MCF 10A (cell line): ENCODE results near the gene TRIL. TPM values are rescaled to one million over a fixed set of nuclear protein-coding genes. Genes with fewer than 3 reads are reported as not detected.

Experiments used
- BruUV-seq: library from RNA; stranded (reverse); fragments of 400-500 nt; replicated peaks from 2 replicates; lab custom pipeline; 2021; lab: Mats Ljungman, UMichigan
- CTCF ChIA-PET: fragments of 300-600 bp; sonication (Branson Sonifier 250); formaldehyde crosslinking; extraction: SDS; loops from one replicate; lab custom pipeline; 2021; ENCODE audit warnings: antibody characterized with exemption, inconsistent platforms; lab: Yijun Ruan, JAX
- POLR2A ChIA-PET: fragments of 300-600, 350-650 bp; sonication (Branson Sonifier 250); formaldehyde crosslinking; extraction: SDS; loops from one replicate; lab custom pipeline; 2020; ENCODE audit warnings: antibody characterized with exemption, inconsistent platforms; lab: Yijun Ruan, JAX
- DNase-seq: peaks from one replicate; pipeline ENCODE4 v3.0.0-alpha.2; 2018; ENCODE audit not compliant: unreplicated experiment
- H3K27ac Mint-ChIP-seq: one replicate; pipeline ENCODE4 v1.8.0; 2022; ENCODE audit warnings: mild to moderate bottlenecking, low read depth, mixed read lengths; ENCODE audit not compliant: unreplicated experiment
- H3K27me3 Mint-ChIP-seq: one replicate; pipeline ENCODE4 v1.8.0; 2022; ENCODE audit warnings: mixed read lengths; ENCODE audit not compliant: insufficient read depth, unreplicated experiment
- H3K36me3 Mint-ChIP-seq: one replicate; pipeline ENCODE4 v1.8.0; 2022; ENCODE audit warnings: mild to moderate bottlenecking, moderate library complexity, mixed read lengths; ENCODE audit not compliant: insufficient read depth, unreplicated experiment
- H3K4me1 Mint-ChIP-seq: one replicate; pipeline ENCODE4 v1.8.0; 2022; ENCODE audit warnings: mixed read lengths; ENCODE audit not compliant: insufficient read depth, unreplicated experiment
- H3K4me3 Mint-ChIP-seq: one replicate; pipeline ENCODE4 v1.8.0; 2022; ENCODE audit warnings: mild to moderate bottlenecking, moderate library complexity, mixed read lengths; ENCODE audit not compliant: unreplicated experiment
- H3K9me3 Mint-ChIP-seq: one replicate; pipeline ENCODE4 v1.8.0; 2022; ENCODE audit warnings: mixed read lengths; ENCODE audit not compliant: unreplicated experiment
- CTCF ChIP-seq: fragments of 200-600 bp; IDR thresholded peaks from one replicate; pipeline ENCODE4 v1.8.0; 2022; ENCODE audit warnings: antibody characterized with exemption, mild to moderate bottlenecking; ENCODE audit not compliant: unreplicated experiment
- intact Hi-C: fragments of 100-400 bp; cut with micrococcal nuclease; formaldehyde crosslinking; loops from 2 replicates; pipeline ENCODE4 v1.14.1; 2022
- total RNA-seq: library from RNA; stranded (reverse); gene quantifications from 2 replicates; pipeline ENCODE4 v1.2.3, GENCODE V29; 2022

TRIL gene
- total RNA-seq, 1 experiment from 2014 or later, result not detected

GRCh38 chr7:28908775-28909174, 49.4 kb downstream of the TRIL start:
- Mint-ChIP-seq H3K9me3 (no peaks in the 10 kb centered on the region), H3K4me3 (no peak overlapping the region), H3K27me3 (no peaks in the 10 kb centered on the region), H3K36me3 (no peaks in the 10 kb centered on the region), H3K27ac (no peak overlapping the region), H3K4me1 (peaks cover 8% of the 10 kb centered on the region)
- TF ChIP-seq CTCF, result no peak
- POLR2A ChIA-PET, result no interaction called here
- CTCF ChIA-PET, result interaction anchor here (4.5 kb wide), 1 partner anchor 13 kb away, joined by 41 read pairs; no protein-coding TSS in a partner anchor
- no peak for DNase-seq
- intact Hi-C loops, result no loop called here
- BruUV-seq, result no TSS peak

GRCh38 chr7:28905464-28905863, 52.7 kb downstream of the TRIL start:
- no peak overlapping the region for H3K4me3 Mint-ChIP-seq
- no peak for TF ChIP-seq CTCF
- intact Hi-C loops, result no loop called here
- no peak for DNase-seq
- H3K4me1 Mint-ChIP-seq, result peaks cover 9% of the 10 kb centered on the region
- CTCF ChIA-PET, result interaction anchor here (0.5 to 4.1 kb wide), 2 partner anchors 17 to 1071 kb away, joined by 5 to 26 read pairs; no protein-coding TSS in a partner anchor
- no TSS peak for BruUV-seq
- H3K27ac Mint-ChIP-seq, result no peak overlapping the region
- no peaks in the 10 kb centered on the region for H3K9me3 Mint-ChIP-seq
- H3K27me3 Mint-ChIP-seq, result no peaks in the 10 kb centered on the region
- no peaks in the 10 kb centered on the region for H3K36me3 Mint-ChIP-seq
- POLR2A ChIA-PET, result interaction anchor here (1.8 kb wide), 1 partner anchor 16 kb away, joined by 8 read pairs; no protein-coding TSS in a partner anchor

- no peak for DNase-seq
- BruUV-seq, result no TSS peak
- no peaks in the 10 kb centered on the region for H3K27me3 Mint-ChIP-seq
- ChIA-PET POLR2A (no interaction called here), CTCF (interaction anchor here (0.6 to 4.1 kb wide), 3 partner anchors 17 to 484 kb away, joined by 3 to 26 read pairs (median 4); no protein-coding TSS in a partner anchor)
- H3K27ac Mint-ChIP-seq, result no peak overlapping the region
- peaks cover 9% of the 10 kb centered on the region for H3K4me1 Mint-ChIP-seq
- TF ChIP-seq CTCF, result no peak
- intact Hi-C loops, result no loop called here
- H3K4me3 Mint-ChIP-seq, result peak overlapping the region; percentile 26
- H3K9me3 Mint-ChIP-seq, result no peaks in the 10 kb centered on the region
- no peaks in the 10 kb centered on the region for H3K36me3 Mint-ChIP-seq
Measured at GRCh38 chr7:28904578-28905048, 53.5 kb downstream of the TRIL start.

- H3K9me3 Mint-ChIP-seq, result no peaks in the 10 kb centered on the region
- H3K4me3 Mint-ChIP-seq, result peak overlapping the region; percentile 26
- H3K4me1 Mint-ChIP-seq, result peaks cover 9% of the 10 kb centered on the region
- no peak overlapping the region for H3K27ac Mint-ChIP-seq
- no peak for TF ChIP-seq CTCF
- DNase-seq, result no peak
- CTCF ChIA-PET, result interaction anchor here (0.6 to 4.1 kb wide), 4 partner anchors 18 to 484 kb away, joined by 3 to 26 read pairs (median 6); no protein-coding TSS in a partner anchor
- intact Hi-C loops, result no loop called here
- BruUV-seq, result no TSS peak
- no peaks in the 10 kb centered on the region for H3K36me3 Mint-ChIP-seq
- POLR2A ChIA-PET, result interaction anchor here (0.6 to 1.1 kb wide), 2 partner anchors 17 to 48 kb away, joined by 3 read pairs; no protein-coding TSS in a partner anchor
- H3K27me3 Mint-ChIP-seq, result no peaks in the 10 kb centered on the region
Measured at GRCh38 chr7:28903730-28904577, 54.2 kb downstream of the TRIL start.
